HCT116 (cell line): ENCODE results near the gene PRRG2. TPM values are rescaled to one million over a fixed set of nuclear protein-coding genes. Genes with fewer than 3 reads are reported as not detected.

Source experiments
- ATAC-seq: fragments of 200-7000 bp; cut with Tn5 transposase; 2 replicates; pipeline ENCODE4 v1.9.1; 2020; ENCODE audit warnings: mild to moderate bottlenecking, moderate library complexity
- BruUV-seq: library from RNA; stranded (reverse); fragments of 400-500 nt; replicated peaks from 2 replicates; lab custom pipeline; 2021; lab: Mats Ljungman, UMichigan
- CTCF ChIA-PET: fragments of 300-600 bp; sonication (Branson Sonifier 250); formaldehyde crosslinking; loops from one replicate; lab custom pipeline; 2021; ENCODE audit warnings: antibody characterized with exemption; lab: Charles Lee
- POLR2A ChIA-PET: fragments of 300-600, 350-600 bp; sonication (Branson Sonifier 250); formaldehyde crosslinking; loops from one replicate; lab custom pipeline; 2021; ENCODE audit warnings: antibody characterized with exemption; lab: Charles Lee
- RAD21 ChIA-PET, 2 experiments: fragments of 300-600 bp; sonication (Branson Sonifier 250); formaldehyde crosslinking; loops; one replicate each; lab custom pipeline; 2023; ENCODE audit warnings: low total read pairs in 2 of 2; ENCODE audit not compliant: uncharacterized antibody in 2 of 2, unreplicated experiment in 2 of 2, low non-redundant PET in 1 of 2; lab: Charles Lee
- DNase-seq: peaks from one replicate; pipeline ENCODE4 v3.0.0-alpha.2; 2010; ENCODE audit warnings: low read depth, low spot score
- H2AFZ ChIP-seq: fragments of 200-600 bp; shearing (Covaris generic), sonication (generic); 2 replicates; pipeline ENCODE4 v1.6.1; 2017; ENCODE audit warnings: low read depth, mixed run types, mixed read lengths, antibody characterized with exemption, low read length; ENCODE audit not compliant: poor library complexity, severe bottlenecking
- H3K27ac ChIP-seq: 2 replicates; pipeline ENCODE4 v1.5.1; 2012; ENCODE audit warnings: low read depth, low read length
- H3K27me3 ChIP-seq: fragments of 200-600 bp; sonication (generic); 2 replicates; pipeline ENCODE4 v1.6.1; 2016; ENCODE audit warnings: mixed run types, low read length, mixed read lengths; ENCODE audit not compliant: insufficient read depth
- H3K36me3 ChIP-seq, 2 experiments: fragments of 200-500 bp in 1 of 2; fragments of 200-600 bp in 1 of 2; sonication (Bioruptor generic) in 1 of 2; sonication (generic) in 1 of 2; 2 replicates each; pipeline versions ENCODE4 v1.5.1 to v1.6.1; 2014 to 2016; ENCODE audit warnings: low read length in 2 of 2, inconsistent platforms in 1 of 2, mixed read lengths in 1 of 2, mixed run types in 1 of 2; ENCODE audit not compliant: insufficient read depth in 2 of 2, control insufficient read depth in 1 of 2
- H3K4me1 ChIP-seq, 2 experiments: fragments of 200-600 bp in 1 of 2; sonication (generic) in 1 of 2; 2 replicates each; pipeline versions ENCODE4 v1.5.1 to v1.6.1; 2012 to 2017; ENCODE audit warnings: low read length in 2 of 2, inconsistent platforms in 1 of 2, mild to moderate bottlenecking in 1 of 2, mixed read lengths in 1 of 2, mixed run types in 1 of 2, moderate library complexity in 1 of 2; ENCODE audit not compliant: insufficient read depth in 2 of 2, control insufficient read depth in 1 of 2
- H3K4me2 ChIP-seq: fragments of 200-600 bp; sonication (generic); 2 replicates; pipeline ENCODE4 v1.6.1; 2017; ENCODE audit warnings: mixed run types, low read length, mixed read lengths
- H3K4me3 ChIP-seq, 2 experiments: fragments of 200-600 bp in 1 of 2; sonication (generic) in 1 of 2; replicated peaks in 1 of 2; 2 replicates each; pipeline ENCODE4 v1.5.1; 2011 to 2016; ENCODE audit warnings: low read length in 2 of 2, control low read depth in 1 of 2, low read depth in 1 of 2, mild to moderate bottlenecking in 1 of 2, mixed read lengths in 1 of 2, mixed run types in 1 of 2
- H3K79me2 ChIP-seq: fragments of 200-600 bp; sonication (generic); 2 replicates; pipeline ENCODE4 v1.6.1; 2017; ENCODE audit warnings: mild to moderate bottlenecking, mixed run types, low read length, moderate library complexity, mixed read lengths; ENCODE audit not compliant: insufficient read depth
- H3K9ac ChIP-seq: fragments of 200-600 bp; sonication (generic); 2 replicates; pipeline ENCODE4 v1.6.1; 2016; ENCODE audit warnings: low read length, mixed read lengths
- H3K9me2 ChIP-seq: fragments of 200-600 bp; sonication (generic), shearing (Covaris generic); 2 replicates; pipeline ENCODE4 v1.6.1; 2017; ENCODE audit warnings: mixed run types, mild to moderate bottlenecking, moderate library complexity; ENCODE audit not compliant: insufficient read depth
- H3K9me3 ChIP-seq, 2 experiments: fragments of 200-500 bp in 1 of 2; fragments of 200-600 bp in 1 of 2; sonication (Bioruptor generic) in 1 of 2; sonication (generic) in 1 of 2; 2 replicates each; pipeline ENCODE4 v1.6.1; 2014 to 2017; ENCODE audit warnings: low read length in 2 of 2, mixed read lengths in 2 of 2, inconsistent platforms in 1 of 2, low read depth in 1 of 2, mild to moderate bottlenecking in 1 of 2, mixed run types in 1 of 2, moderate library complexity in 1 of 2; ENCODE audit not compliant: control insufficient read depth in 1 of 2, insufficient read depth in 1 of 2
- H4K20me1 ChIP-seq: fragments of 200-600 bp; sonication (generic), shearing (Covaris generic); 2 replicates; pipeline ENCODE4 v1.6.1; 2017; ENCODE audit warnings: mixed run types, mild to moderate bottlenecking, moderate library complexity; ENCODE audit not compliant: insufficient read depth
- CBX3 ChIP-seq: IDR thresholded peaks from 2 replicates; pipeline ENCODE4 v1.6.1; 2012; ENCODE audit warnings: low read depth
- CTCF ChIP-seq, 3 experiments: fragments of 200-600 bp in 1 of 3; sonication (generic) in 1 of 3; IDR thresholded peaks in 2 of 3; conservative IDR thresholded peaks in 1 of 3; 2 replicates each; pipeline ENCODE4 v1.5.1; 2012 to 2017; ENCODE audit warnings: low read depth in 2 of 3, low read length in 2 of 3, antibody characterized with exemption in 1 of 3, borderline replicate concordance in 1 of 3, control low read depth in 1 of 3, mild to moderate bottlenecking in 1 of 3, mixed read lengths in 1 of 3, mixed run types in 1 of 3, moderate library complexity in 1 of 3; ENCODE audit not compliant: insufficient read depth in 1 of 3
- ELF1 ChIP-seq: IDR thresholded peaks from 2 replicates; pipeline ENCODE4 v1.6.1; 2012; ENCODE audit warnings: low read depth, borderline replicate concordance
- EZH2 ChIP-seq: fragments of 200-600 bp; sonication (generic); IDR thresholded peaks from 2 replicates; pipeline ENCODE4 v1.6.1; 2017; ENCODE audit warnings: antibody characterized with exemption, mixed run types
- EZH2phosphoT487 ChIP-seq: fragments of 200-600 bp; IDR thresholded peaks from 2 replicates; pipeline ENCODE4 v1.6.1; 2018; ENCODE audit warnings: antibody characterized with exemption, borderline replicate concordance
- JUND ChIP-seq: IDR thresholded peaks from 2 replicates; pipeline ENCODE4 v1.6.1; 2012
- MAX ChIP-seq: IDR thresholded peaks from 2 replicates; pipeline ENCODE4 v1.6.1; 2012
- POLR2A ChIP-seq: IDR thresholded peaks from 2 replicates; pipeline ENCODE4 v1.7.0; 2011; ENCODE audit warnings: borderline replicate concordance; ENCODE audit not compliant: insufficient read depth, insufficient read length; ENCODE audit errors: extremely low read depth
- RAD21 ChIP-seq: IDR thresholded peaks from 2 replicates; pipeline ENCODE4 v1.6.1; 2012; ENCODE audit warnings: low read depth, mild to moderate bottlenecking
- SIN3A ChIP-seq: IDR thresholded peaks from 2 replicates; pipeline ENCODE4 v1.6.1; 2012; ENCODE audit warnings: low read depth
- SP1 ChIP-seq: IDR thresholded peaks from 2 replicates; pipeline ENCODE4 v1.6.1; 2012; ENCODE audit warnings: low read depth
- SRF ChIP-seq: IDR thresholded peaks from 2 replicates; pipeline ENCODE4 v1.6.1; 2012; ENCODE audit warnings: low read depth
- TCF7L2 ChIP-seq: IDR thresholded peaks from 2 replicates; pipeline ENCODE4 v1.7.0; 2011; ENCODE audit warnings: borderline replicate concordance, inconsistent platforms; ENCODE audit not compliant: insufficient read depth, insufficient read length; ENCODE audit errors: extremely low read depth
- ZBTB33 ChIP-seq: IDR thresholded peaks from 2 replicates; pipeline ENCODE4 v1.6.1; 2011; ENCODE audit warnings: mild to moderate bottlenecking, low read length, moderate library complexity; ENCODE audit not compliant: insufficient replicate concordance; ENCODE audit errors: extremely low read depth
- ZFX ChIP-seq: fragments of 450-650 bp; IDR thresholded peaks from 2 replicates; pipeline ENCODE4 v1.6.1; 2017
- ZNF274 ChIP-seq: fragments of 200-500 bp; sonication (Bioruptor generic); IDR thresholded peaks from 2 replicates; pipeline ENCODE4 v1.6.1; 2014; ENCODE audit warnings: mild to moderate bottlenecking, low read depth, low read length, inconsistent platforms
- intact Hi-C: fragments of 100-400 bp; cut with micrococcal nuclease; formaldehyde crosslinking; loops from 2 replicates; pipeline ENCODE4 v1.10.0; 2022
- total RNA-seq: library from RNA; stranded (reverse); gene quantifications from one replicate; pipeline ENCODE4 v1.2.1, GENCODE V29; 2021; ENCODE audit not compliant: unreplicated experiment
- TF ChIP-seq, protein P1 (sequence below): IDR thresholded peaks from 2 replicates; pipeline ENCODE4 v1.6.1; 2012; ENCODE audit warnings: low read depth

The PRRG2 gene
- total RNA-seq, 1 experiment from 2014 or later: 6.2 TPM

DNA sequence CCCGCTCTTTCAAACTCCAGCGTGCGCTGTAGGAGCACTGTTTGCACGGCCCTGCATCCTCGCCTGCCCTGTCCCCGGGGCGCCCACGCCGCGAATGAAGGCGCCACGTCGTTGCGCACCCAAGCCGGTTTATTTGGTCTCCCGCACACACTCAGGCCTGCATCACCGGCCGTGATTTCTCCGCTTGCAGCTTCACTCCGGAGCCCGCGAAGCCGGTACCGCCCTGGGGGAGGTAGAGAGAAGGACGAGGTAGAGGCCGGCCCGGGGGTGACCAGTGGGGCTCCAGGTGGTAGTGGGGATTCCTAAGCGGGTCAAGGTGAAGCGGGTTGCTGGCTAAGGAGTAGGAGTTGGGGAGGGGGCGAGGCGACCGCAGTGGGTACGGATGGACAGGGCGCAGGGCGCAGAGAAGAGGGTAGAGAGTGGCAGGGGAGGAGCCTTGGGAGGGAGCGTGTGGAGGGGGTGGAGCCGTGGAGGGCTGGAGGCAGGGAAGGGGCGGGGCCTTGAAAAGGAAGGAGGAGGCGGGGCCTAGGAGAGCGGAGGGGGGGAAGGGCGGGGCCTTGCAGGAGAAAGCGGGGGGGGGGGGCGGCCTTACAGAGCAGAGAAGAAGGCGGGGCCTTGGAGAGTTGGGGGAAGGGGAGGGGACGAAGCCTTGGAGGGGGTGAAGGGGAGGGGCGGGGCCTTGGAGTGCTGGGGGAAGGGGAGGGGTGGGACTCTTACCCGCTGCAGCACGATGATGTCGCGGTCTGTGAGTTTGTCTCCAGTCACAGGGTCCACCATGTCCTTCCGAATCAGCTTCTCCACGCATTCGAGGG is 25.3 kb upstream of the PRRG2 start:
- Histone ChIP-seq H3K27me3 (no peaks in the 10 kb centered on the region), H3K36me3 (peaks cover 35 to 47% of the 10 kb centered on the region in 2 experiments), H3K4me2 (no peak overlapping the region), H2AFZ (no peak overlapping the region), H3K27ac (peak overlapping the region; percentile 40; the same call in 1 of the 2 replicates), H3K9me3 (no peaks in the 10 kb centered on the region), H3K4me3 (no peak overlapping the region), H3K9ac (no peak overlapping the region), H4K20me1 (no peaks in the 10 kb centered on the region), H3K4me1 (peaks cover 0 to 6% of the 10 kb centered on the region in 2 experiments; a peak in 2 of 4 replicates), H3K79me2 (peaks cover 10% of the 10 kb centered on the region), H3K9me2 (no peaks in the 10 kb centered on the region)
- BruUV-seq: no TSS peak
- ChIA-PET RAD21 (no interaction called here), CTCF (interaction anchor here (1.0 kb wide), 1 partner anchor 9 kb away, joined by 3 read pairs; no protein-coding TSS in a partner anchor), POLR2A (no interaction called here)
- TF ChIP-seq ZNF274 (no peak), EZH2 (no peak), ZBTB33 (no peak), SIN3A (no peak), CTCF (IDR thresholded peaks at IDR 0.05 in 2 of 3, conservative IDR thresholded peaks at IDR 0.05 in 1 of 3; ENCODE audit: borderline replicate concordance in 1 of 3, insufficient read depth in 1 of 3, low read depth in 2 of 3, low read length in 2 of 3) (no peak), TCF7L2 (no peak), MAX (no peak), CBX3 (no peak), SP1 (no peak), ZFX (no peak), SRF (no peak), JUND (no peak), POLR2A (no peak), ELF1 (no peak), EZH2phosphoT487 (no peak), RAD21 (no peak)
- TF ChIP-seq, protein P1, sequence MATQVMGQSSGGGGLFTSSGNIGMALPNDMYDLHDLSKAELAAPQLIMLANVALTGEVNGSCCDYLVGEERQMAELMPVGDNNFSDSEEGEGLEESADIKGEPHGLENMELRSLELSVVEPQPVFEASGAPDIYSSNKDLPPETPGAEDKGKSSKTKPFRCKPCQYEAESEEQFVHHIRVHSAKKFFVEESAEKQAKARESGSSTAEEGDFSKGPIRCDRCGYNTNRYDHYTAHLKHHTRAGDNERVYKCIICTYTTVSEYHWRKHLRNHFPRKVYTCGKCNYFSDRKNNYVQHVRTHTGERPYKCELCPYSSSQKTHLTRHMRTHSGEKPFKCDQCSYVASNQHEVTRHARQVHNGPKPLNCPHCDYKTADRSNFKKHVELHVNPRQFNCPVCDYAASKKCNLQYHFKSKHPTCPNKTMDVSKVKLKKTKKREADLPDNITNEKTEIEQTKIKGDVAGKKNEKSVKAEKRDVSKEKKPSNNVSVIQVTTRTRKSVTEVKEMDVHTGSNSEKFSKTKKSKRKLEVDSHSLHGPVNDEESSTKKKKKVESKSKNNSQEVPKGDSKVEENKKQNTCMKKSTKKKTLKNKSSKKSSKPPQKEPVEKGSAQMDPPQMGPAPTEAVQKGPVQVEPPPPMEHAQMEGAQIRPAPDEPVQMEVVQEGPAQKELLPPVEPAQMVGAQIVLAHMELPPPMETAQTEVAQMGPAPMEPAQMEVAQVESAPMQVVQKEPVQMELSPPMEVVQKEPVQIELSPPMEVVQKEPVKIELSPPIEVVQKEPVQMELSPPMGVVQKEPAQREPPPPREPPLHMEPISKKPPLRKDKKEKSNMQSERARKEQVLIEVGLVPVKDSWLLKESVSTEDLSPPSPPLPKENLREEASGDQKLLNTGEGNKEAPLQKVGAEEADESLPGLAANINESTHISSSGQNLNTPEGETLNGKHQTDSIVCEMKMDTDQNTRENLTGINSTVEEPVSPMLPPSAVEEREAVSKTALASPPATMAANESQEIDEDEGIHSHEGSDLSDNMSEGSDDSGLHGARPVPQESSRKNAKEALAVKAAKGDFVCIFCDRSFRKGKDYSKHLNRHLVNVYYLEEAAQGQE: no peak
- peak; percentile 88 for ATAC-seq
- peak; percentile 40 for DNase-seq
- intact Hi-C loops: no loop called here
